D721Med (cell line): Measurements from ENCODE around the gene GRAMD1A.
"Not testable (repeated sequence)": the region's sequence is repeated elsewhere in the genome, so short reads cannot be mapped to it uniquely, and the experiment has no call there.

Source experiments
- DNase-seq: peaks from one replicate; pipeline ENCODE4 v3.0.0; 2011; ENCODE audit warnings: low spot score; ENCODE audit not compliant: insufficient read length
- FAIRE-seq: peaks from 2 replicates; lab custom pipeline; 2011; peaks lifted over from hg19 to GRCh38; lab: Jason Lieb, UNC
- TF ChIP-seq, protein P1 (sequence below): IDR thresholded peaks from 2 replicates; pipeline ENCODE4 v1.5.1; 2012; ENCODE audit warnings: mild to moderate bottlenecking, control low read depth; ENCODE audit not compliant: insufficient read depth; ENCODE audit errors: missing control alignments

GRAMD1A gene

DNA sequence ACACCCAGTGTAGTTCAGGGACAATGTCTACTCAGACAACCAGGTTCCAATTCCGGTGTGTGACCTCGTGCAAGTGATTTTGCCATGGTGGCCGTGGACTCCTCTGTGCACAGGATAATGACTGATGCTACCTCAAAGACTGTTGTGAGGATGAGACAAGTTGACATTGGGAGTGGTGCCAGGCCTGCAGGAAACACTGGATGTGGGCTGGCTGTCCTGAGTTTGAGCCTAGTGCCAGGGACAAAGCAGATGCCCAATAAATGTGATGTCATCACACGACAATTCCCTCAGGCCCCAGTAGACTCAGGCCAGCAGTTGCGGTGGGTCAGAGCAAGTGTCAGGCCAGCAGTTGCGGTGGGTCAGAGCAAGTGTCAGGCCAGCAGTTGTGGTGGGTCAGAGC, 24.0 kb downstream of the GRAMD1A start:
- no peak for DNase-seq
- no peak for FAIRE-seq
- TF ChIP-seq, protein P1, sequence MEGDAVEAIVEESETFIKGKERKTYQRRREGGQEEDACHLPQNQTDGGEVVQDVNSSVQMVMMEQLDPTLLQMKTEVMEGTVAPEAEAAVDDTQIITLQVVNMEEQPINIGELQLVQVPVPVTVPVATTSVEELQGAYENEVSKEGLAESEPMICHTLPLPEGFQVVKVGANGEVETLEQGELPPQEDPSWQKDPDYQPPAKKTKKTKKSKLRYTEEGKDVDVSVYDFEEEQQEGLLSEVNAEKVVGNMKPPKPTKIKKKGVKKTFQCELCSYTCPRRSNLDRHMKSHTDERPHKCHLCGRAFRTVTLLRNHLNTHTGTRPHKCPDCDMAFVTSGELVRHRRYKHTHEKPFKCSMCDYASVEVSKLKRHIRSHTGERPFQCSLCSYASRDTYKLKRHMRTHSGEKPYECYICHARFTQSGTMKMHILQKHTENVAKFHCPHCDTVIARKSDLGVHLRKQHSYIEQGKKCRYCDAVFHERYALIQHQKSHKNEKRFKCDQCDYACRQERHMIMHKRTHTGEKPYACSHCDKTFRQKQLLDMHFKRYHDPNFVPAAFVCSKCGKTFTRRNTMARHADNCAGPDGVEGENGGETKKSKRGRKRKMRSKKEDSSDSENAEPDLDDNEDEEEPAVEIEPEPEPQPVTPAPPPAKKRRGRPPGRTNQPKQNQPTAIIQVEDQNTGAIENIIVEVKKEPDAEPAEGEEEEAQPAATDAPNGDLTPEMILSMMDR, result no peak

DNA sequence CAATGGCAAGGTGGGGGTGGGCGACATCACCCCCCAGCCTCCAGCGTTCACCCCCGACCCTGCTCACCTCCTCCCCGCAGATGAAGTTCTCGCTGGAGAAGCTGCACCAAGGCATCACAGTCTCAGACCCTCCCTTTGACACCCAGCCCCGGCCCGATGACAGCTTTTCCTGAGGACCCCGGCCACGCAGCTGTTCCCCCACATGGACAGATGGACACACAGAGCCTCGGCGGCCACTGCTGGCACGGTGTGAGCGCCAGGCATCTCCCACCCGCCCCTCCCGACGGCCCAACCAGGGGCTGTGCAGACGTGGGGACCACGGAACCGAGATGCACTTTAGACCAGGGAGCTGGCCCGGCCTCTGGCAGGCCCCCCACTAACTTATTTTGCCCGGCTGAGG, 25.8 kb downstream of the GRAMD1A start:
- TF ChIP-seq, protein P1, result no peak
- no peak for FAIRE-seq
- no peak for DNase-seq

DNA sequence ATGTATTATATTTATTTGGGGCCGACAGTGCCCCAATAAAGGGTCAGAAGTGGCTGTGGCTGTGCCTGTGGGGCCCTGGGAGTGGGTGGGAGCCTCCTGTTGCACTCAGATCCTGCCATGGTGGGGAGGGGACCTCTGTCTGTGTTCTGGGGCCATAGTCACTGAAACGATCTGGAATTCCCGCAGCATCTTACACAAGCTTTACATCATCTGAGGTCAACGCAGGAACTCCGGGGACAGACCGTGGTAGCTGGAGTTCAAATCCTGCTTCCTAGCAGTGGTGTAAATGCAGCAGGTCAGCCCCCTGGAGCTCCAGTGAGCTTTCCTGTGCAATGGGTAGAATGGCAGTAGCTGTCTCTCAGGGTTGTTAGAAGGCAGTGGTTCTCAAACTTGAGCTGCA, 26.3 kb downstream of the GRAMD1A start:
- FAIRE-seq, result no peak
- TF ChIP-seq, protein P1, result no peak
- no peak for DNase-seq

DNA sequence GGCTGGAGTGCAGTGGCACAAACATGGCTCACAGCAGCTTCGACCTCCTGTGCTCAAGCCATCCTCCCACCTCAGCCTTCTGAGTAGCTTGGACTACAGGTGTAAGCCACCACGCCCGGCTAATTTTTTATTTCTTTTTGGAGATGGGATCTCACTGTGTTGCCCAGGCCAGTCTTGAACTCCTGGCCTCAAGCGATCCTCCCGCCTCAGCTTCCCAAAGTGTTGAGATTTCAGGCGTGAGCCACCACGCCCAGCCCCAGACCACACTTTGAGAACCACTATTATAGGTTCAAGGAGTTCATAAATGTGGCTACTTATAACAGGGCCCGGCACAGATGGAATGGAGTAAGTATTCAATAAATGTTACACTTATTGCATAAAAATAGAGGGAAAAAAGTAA, 26.9 kb downstream of the GRAMD1A start:
- DNase-seq, result no peak
- FAIRE-seq, result no peak
- TF ChIP-seq, protein P1, result no peak

DNA sequence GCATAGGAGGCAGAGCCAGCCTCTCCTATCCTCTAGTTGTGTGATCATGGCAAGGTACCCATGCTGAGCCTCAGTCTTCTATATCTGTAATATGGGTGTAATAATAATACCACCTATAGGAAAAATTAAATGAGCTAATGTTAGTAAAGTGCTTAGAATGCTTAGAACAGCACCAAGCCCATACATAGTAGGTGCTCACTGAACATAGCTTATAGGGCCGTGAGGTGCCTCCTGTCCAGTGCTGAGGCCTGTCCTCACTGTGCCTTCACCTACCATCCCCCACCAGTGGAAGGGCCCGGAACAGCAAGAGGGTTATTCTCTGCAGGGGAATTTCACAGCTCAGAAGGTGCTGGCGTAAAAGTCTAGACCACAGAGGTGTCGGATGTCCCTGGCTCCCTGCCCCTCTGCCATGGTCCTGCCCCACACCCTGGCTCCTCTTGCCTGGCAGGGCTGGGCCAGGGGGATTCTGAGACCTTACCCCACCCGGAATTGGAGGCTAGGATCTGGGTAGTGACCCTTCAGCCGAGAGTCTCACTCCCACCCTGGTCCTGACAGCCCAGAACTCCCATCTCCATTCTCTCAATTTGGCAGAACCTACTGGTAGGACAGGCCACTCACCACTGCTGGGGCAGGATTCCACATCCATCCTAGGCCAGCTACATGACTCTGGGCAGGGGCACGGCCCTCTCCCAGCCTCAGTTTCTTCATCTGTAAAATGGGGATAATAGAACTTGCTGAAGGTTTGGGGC, 27.9 kb downstream of the GRAMD1A start:
- no peak for DNase-seq
- FAIRE-seq, result no peak

DNA sequence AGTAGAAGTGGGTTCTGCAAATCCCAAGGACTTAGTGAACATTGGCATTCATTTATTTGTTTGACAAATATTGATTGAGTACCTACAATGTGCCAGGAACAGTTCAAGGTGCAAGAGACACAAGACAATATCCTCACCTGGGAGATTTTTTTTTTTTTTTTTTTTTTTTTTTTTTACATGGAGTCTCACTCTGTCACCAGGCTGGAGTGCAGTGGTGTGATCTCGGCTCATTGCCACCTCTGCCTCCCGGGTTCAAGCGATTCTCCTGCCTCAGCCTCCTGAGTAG, 28.4 kb downstream of the GRAMD1A start:
- DNase-seq, FAIRE-seq: not testable (repeated sequence)

More for the DNA sequence above, 27.9 kb downstream of the GRAMD1A start:
- TF ChIP-seq, protein P1, result no peak

DNA sequence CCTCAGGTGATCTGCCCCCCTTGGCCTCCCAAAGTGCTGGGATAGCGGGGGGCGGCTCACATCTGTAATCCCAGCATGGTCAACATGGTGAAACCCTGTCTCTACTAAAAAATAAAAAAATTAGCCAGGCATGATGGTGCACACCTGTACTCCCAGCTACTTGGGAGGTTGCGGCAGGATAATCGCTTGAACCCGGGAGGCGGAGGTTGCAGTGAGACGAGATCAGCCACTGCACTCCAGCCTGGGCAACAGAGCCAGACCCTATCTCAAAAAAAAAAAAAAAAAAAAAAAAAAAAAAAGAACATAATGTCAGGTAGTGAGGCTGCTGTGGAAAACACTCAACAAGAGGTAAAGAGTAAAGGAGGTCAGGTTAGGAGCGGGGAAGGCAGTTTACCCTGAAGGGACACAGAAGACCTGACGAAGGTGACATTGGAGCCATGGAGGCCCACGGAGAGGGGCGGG, 29.2 kb downstream of the GRAMD1A start:
- DNase-seq, FAIRE-seq: not testable (repeated sequence)

DNA sequence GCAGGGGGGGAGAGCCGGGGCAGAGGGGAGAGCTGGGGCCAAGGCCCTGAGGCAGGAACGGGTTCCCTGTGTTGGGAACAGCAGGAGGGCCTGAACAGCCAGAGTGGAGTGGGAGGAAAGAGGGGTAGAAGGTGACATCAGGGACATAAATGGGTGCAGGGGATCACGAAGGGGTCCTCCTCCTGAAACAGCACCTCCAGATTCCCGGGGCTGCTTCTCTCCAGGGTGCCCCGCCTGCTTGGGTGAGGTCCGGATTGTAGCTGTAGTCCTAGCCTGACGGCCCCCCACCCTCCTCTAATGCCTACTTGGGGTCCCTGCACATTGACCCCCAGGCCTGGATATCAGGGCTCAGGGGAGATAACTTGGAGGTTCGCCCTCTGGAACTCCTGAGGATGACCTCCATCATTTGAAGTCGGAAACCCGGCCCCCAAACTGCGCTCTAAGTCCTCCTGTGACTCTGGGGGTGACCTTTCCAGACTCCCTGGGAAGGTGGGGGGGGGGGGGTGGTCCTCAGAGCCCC, 29.7 kb downstream of the GRAMD1A start:
- no peak for DNase-seq
- no peak for FAIRE-seq
- TF ChIP-seq, protein P1, result no peak
